ENCODE results near the gene ZNF273.

DNA sequence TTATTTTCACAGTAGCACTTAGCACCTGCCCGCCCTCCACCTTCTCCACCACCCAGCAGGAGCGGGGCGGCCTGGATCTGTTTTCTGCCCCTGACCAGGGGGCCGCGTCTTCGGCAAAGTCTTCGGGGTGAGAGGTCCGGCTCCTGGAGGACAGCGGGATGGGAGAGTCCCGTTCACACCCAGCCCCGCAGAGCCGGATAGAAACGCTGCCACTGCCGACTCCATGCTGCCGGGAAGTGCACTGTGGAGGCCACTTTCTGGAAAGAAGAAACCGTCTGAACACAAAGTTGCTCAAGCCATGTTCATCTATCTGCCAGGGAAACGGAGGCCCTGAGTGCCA is 14.5 kb upstream of the ZNF273 start:
- TF ChIP-seq EZH2phosphoT487 (IDR thresholded peaks at IDR 0.05; ENCODE audit: low read depth), result no peak
- no peak for TF ChIP-seq CTCF (IDR thresholded peaks at IDR 0.05; ENCODE audit: low read depth, low read length)
